Testis (tissue), 3 donors: ENCODE data around the gene ATP7B. TPM values are rescaled to one million over a fixed set of nuclear protein-coding genes. Genes with fewer than 3 reads are reported as not detected.
"Not testable (repeated sequence)": the region's sequence is repeated elsewhere in the genome, so short reads cannot be mapped to it uniquely, and the experiment has no call there.

ENCODE experiments used
- DNase-seq: peaks from one replicate; pipeline ENCODE4 v3.0.0-alpha.2; 2019
- H3K27ac ChIP-seq, 2 donors: fragments of 200-600 bp; sonication (generic); one replicate each; pipeline ENCODE4 v1.5.1; 2019
- H3K27me3 ChIP-seq: fragments of 200-600 bp; sonication (generic); one replicate; pipeline ENCODE4 v1.5.1; 2019
- H3K36me3 ChIP-seq: fragments of 200-600 bp; sonication (generic); one replicate; pipeline ENCODE4 v1.5.1; 2017; ENCODE audit warnings: low read depth; ENCODE audit errors: missing control alignments
- H3K4me1 ChIP-seq: fragments of 200-600 bp; sonication (generic); one replicate; pipeline ENCODE4 v1.5.1; 2019
- H3K4me3 ChIP-seq, 2 donors: fragments of 200-600 bp; sonication (generic); one replicate each; pipeline ENCODE4 v1.5.1; 2017 to 2019
- H3K9me3 ChIP-seq: fragments of 200-600 bp; sonication (generic); one replicate; pipeline ENCODE4 v1.5.1; 2017
- POLR2A ChIP-seq: fragments of 450-650 bp; IDR thresholded peaks from one replicate; pipeline ENCODE4 v1.6.1; 2017; ENCODE audit warnings: antibody characterized with exemption, mild to moderate bottlenecking, moderate library complexity
- WGBS, 2 donors: methylation state at CpG; one replicate each; pipeline ENCODE4 v1.1.5; 2018; 5-methylcytosine and 5-hydroxymethylcytosine counted together
- intact Hi-C: fragments of 100-400 bp; cut with DNase I; formaldehyde crosslinking; loops from one replicate; pipeline ENCODE4 v1.15.1; 2023; ENCODE audit warnings: low total_unique reads
- polyA plus RNA-seq: library from polyadenylated mRNA; stranded (reverse); fragments of 350-450 nt; fragmentation: Illumina TruSeq; extraction: RNeasy Lipid Tissue Mini Kit (QIAGEN cat#74804); gene quantifications from one replicate; pipeline ENCODE4 v1.2.3, GENCODE V29; 2014; ENCODE audit warnings: low read depth, low replicate concordance; ENCODE audit not compliant: insufficient read depth
- total RNA-seq, 2 donors: library from RNA; depleted of rRNA; stranded (reverse); fragments of >200 nt; gene quantifications; one replicate each; pipeline ENCODE4 v1.2.3, GENCODE V29; 2016
- TF ChIP-seq, protein P1 (sequence below), 3 experiments: fragments of 450-650 bp in 2 of 3; fragments of 200-600 bp in 1 of 3; sonication (generic) in 1 of 3; IDR thresholded peaks; one replicate each; pipeline ENCODE4 v1.5.1; 2016 to 2019; ENCODE audit warnings: antibody characterized with exemption in 3 of 3, mild to moderate bottlenecking in 2 of 3, moderate library complexity in 1 of 3

ATP7B gene
- total and polyA plus RNA-seq, 3 donors from 2014 or later, result 18.7 to 47.9 (median 41.3) TPM

DNA sequence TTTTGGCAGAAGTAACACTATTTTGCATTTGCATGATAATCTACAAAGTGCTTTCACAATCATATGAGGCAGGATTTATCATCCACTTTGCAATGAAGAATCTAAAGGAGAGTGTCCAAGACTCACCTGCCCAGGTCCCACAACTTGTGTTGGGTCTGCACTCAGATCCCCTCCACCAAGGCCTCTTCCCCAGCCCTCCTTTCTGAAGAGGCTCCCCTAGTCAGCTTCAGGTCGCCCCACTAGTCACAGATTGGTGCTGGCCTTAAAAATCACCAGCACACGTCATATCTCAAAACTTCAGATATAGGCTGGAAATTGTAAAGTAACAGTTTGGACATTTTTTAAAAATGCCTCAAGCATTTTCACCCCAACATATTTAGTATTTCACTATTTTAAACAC, 17.5 kb downstream of the ATP7B start:
- 81 to 90% methylated on average over 2 of the region's 2 CpGs for WGBS, 2 donors
- intact Hi-C loops, result no loop called here
- Histone ChIP-seq H3K27ac (no peak overlapping the region), H3K27me3 (no peaks in the 10 kb centered on the region), H3K4me3 (no peak overlapping the region), H3K4me1 (no peaks in the 10 kb centered on the region), H3K36me3 (no peaks in the 10 kb centered on the region), H3K9me3 (no peaks in the 10 kb centered on the region)
- TF ChIP-seq, protein P1, sequence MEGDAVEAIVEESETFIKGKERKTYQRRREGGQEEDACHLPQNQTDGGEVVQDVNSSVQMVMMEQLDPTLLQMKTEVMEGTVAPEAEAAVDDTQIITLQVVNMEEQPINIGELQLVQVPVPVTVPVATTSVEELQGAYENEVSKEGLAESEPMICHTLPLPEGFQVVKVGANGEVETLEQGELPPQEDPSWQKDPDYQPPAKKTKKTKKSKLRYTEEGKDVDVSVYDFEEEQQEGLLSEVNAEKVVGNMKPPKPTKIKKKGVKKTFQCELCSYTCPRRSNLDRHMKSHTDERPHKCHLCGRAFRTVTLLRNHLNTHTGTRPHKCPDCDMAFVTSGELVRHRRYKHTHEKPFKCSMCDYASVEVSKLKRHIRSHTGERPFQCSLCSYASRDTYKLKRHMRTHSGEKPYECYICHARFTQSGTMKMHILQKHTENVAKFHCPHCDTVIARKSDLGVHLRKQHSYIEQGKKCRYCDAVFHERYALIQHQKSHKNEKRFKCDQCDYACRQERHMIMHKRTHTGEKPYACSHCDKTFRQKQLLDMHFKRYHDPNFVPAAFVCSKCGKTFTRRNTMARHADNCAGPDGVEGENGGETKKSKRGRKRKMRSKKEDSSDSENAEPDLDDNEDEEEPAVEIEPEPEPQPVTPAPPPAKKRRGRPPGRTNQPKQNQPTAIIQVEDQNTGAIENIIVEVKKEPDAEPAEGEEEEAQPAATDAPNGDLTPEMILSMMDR (IDR thresholded peaks at IDR 0.05), result no peak
- TF ChIP-seq POLR2A, result no peak
- DNase-seq, result no peak

DNA sequence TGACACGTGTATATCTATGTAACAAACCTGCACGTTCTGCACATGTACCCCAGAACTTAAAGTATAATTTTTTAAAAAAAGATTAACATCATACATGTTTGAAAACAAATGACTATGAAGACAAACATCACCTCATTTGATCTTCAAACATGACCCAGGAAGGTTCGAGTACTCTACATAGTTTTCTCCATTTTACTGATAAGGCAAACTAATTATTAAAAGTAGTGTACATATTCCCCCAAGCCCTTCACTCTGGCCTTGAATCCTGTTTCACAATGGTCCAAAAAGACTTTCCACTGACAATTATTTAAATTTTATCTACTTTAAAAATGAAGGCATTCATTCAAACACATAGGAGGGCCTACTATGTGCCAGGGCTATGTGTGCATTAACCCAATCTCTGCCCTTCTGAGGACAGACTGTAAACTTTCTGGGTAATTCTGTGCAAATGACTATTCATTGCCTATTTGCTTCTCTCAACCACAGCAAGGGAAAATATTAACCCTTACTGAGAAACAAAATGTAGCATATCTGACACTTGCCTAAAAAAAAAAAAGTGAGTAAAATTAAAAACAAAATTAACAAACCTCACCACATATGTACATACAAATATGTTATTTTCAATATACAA, 22.1 kb downstream of the ATP7B start:
- Histone ChIP-seq H3K4me3 (no peak overlapping the region), H3K27me3 (no peaks in the 10 kb centered on the region), H3K4me1 (no peaks in the 10 kb centered on the region), H3K9me3 (no peaks in the 10 kb centered on the region), H3K36me3 (no peaks in the 10 kb centered on the region), H3K27ac (no peak overlapping the region)
- 81 to 89% methylated on average over 3 of the region's 3 CpGs for WGBS, 2 donors
- no peak for DNase-seq
- TF ChIP-seq, protein P1 (IDR thresholded peaks at IDR 0.05), result no peak
- TF ChIP-seq POLR2A, result no peak
- intact Hi-C loops, result no loop called here

DNA sequence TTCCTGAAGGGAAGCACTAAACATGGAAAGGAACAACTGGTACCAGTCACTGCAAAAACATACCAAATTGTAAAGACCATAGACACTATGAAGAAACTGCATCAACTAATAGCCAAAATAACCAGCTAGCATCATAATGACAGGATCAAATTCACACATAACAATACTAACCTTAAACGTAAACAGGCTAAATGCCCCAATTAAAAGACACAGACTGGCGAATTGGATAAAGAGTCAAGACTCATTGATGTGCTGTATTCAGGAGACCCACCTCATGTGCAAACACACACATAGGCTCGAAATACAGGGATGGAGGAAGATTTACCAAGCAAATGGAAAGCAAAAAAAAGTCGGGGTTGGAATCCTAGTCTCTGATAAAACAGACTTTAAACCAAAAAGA, 26.3 kb downstream of the ATP7B start:
- WGBS, 2 donors, result 90 to 95% methylated on average over 4 of the region's 4 CpGs
- H3K4me3 ChIP-seq, DNase-seq, H3K27ac ChIP-seq, H3K36me3 ChIP-seq, H3K27me3 ChIP-seq, H3K4me1 ChIP-seq, H3K9me3 ChIP-seq, intact Hi-C loops: not testable (repeated sequence)

DNA sequence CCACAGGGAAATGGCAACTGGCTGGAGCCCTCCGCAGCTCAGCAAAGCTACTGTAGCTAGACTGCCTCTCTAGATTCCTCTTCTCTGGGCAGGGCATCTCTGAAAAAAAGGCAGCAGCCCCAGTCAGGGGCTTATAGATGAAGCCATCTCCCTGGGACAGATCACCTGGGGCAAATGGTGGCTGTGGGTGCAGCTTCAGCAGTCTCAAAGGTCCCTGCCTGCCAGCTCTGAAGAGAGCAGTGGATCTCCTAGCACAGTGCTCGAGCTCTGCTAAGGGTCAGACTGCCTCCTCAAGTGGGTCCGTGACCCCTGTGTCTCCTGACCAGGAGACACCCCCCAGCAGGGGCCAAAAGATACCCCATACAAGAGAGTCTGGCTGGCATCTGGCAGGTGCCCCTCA, 28.0 kb downstream of the ATP7B start:
- WGBS, 2 donors, result 67 to 96% methylated on average over 1 to 3 of the region's 3 CpGs
- H3K4me1 ChIP-seq, H3K4me3 ChIP-seq, H3K27ac ChIP-seq, H3K9me3 ChIP-seq, DNase-seq, H3K36me3 ChIP-seq, intact Hi-C loops, H3K27me3 ChIP-seq: not testable (repeated sequence)

DNA sequence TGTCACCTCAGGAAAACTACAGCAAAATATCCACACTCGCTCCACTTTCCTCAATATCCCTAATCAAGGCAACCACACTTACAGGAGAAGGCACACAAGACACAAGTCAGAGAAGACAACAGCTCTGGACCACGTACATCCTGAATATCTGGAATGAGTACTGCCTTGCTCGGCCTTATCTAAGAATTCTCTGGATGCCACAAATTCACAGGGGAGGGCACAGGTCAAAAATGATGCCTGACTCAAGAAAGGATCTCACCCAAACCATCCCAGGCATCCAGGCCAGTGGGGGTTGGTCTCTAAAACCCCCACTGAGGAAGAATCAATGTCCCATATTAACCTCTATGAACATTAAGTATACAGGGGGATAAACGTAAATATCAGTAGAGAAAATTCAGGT, 29.9 kb downstream of the ATP7B start:
- no peak for DNase-seq
- H3K27ac ChIP-seq, result no peak overlapping the region
- no peaks in the 10 kb centered on the region for H3K9me3 ChIP-seq
- no peaks in the 10 kb centered on the region for H3K4me1 ChIP-seq
- H3K36me3 ChIP-seq, result no peaks in the 10 kb centered on the region
- intact Hi-C loops, result no loop called here
- H3K4me3 ChIP-seq, result no peak overlapping the region
- 81 to 83% methylated on average over 4 of the region's 4 CpGs for WGBS, 2 donors
- H3K27me3 ChIP-seq, result no peaks in the 10 kb centered on the region
- TF ChIP-seq, protein P1 (IDR thresholded peaks at IDR 0.05), result no peak
- no peak for TF ChIP-seq POLR2A

DNA sequence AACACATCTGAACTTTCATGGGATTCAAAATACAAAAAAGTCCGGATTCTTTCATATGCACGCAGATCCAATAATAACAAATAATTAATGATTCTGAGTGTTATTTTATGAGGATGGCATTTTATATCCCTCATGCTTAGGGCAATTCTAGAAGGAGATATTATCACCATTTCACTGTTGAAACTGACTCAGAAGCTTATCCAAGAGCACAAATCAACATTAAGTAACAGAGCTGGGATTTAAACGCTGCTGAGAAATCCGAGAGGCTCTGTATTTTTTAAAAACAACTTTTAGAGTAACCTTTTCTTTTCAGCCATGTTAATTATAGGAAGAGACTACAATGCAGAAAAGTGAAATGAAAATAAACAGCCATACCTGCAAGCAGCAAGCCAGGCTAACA, 30.3 kb downstream of the ATP7B start:
- Histone ChIP-seq H3K27ac (no peak overlapping the region), H3K4me3 (no peak overlapping the region), H3K36me3 (no peaks in the 10 kb centered on the region), H3K4me1 (no peaks in the 10 kb centered on the region), H3K9me3 (no peaks in the 10 kb centered on the region), H3K27me3 (no peaks in the 10 kb centered on the region)
- intact Hi-C loops, result no loop called here
- 64 to 76% methylated on average over 4 of the region's 4 CpGs for WGBS, 2 donors
- TF ChIP-seq, protein P1 (IDR thresholded peaks at IDR 0.05), result no peak
- TF ChIP-seq POLR2A, result no peak
- no peak for DNase-seq
